Measurements from ENCODE around the gene SARNP. TPM values are rescaled to one million over a fixed set of nuclear protein-coding genes. Genes with fewer than 3 reads are reported as not detected.

Gene SARNP
- total RNA-seq, 4 donors from 2014 or later: 50.3 to 90.5 (median 63.3) TPM

GRCh38 chr12:55720071-55720564 lies 97.4 kb downstream of the SARNP start, which contains the start of gene RDH5:
RDH5 (plus strand) TSS chr12:55720393; CDS start chr12:55721185, 792 bp downstream.
- H3K4me1 ChIP-seq: peaks cover 18 to 95% (median 70%) of the 10 kb centered on the region in 3 donors
- peak; percentile 73 for ATAC-seq
- H3K27ac ChIP-seq: peak within 1 kb of the TSS; percentile 84 to 98 (median 97)
- H3K36me3 ChIP-seq: peaks cover 0 to 16% of the 10 kb centered on the region in 2 donors
- no peaks in the 10 kb centered on the region for H3K27me3 ChIP-seq
- H3K9me3 ChIP-seq: no peaks in the 10 kb centered on the region
- WGBS, 2 donors (ENCODE audit: low coverage in 1 of 2): 18% methylated on average over 5 of the region's 6 CpGs; no CpG with 5 or more reads in 1 of the 2 donors
- H3K4me3 ChIP-seq: peak within 1 kb of the TSS; percentile 3 to 33
- no peak for TF ChIP-seq EP300 (IDR thresholded peaks at IDR 0.05)
- TF ChIP-seq POLR2A (IDR thresholded peaks at IDR 0.05): peak; percentile 63 to 67
- TF ChIP-seq POLR2AphosphoS5 (IDR thresholded peaks at IDR 0.05): peak; percentile 98
- TF ChIP-seq, protein P1, sequence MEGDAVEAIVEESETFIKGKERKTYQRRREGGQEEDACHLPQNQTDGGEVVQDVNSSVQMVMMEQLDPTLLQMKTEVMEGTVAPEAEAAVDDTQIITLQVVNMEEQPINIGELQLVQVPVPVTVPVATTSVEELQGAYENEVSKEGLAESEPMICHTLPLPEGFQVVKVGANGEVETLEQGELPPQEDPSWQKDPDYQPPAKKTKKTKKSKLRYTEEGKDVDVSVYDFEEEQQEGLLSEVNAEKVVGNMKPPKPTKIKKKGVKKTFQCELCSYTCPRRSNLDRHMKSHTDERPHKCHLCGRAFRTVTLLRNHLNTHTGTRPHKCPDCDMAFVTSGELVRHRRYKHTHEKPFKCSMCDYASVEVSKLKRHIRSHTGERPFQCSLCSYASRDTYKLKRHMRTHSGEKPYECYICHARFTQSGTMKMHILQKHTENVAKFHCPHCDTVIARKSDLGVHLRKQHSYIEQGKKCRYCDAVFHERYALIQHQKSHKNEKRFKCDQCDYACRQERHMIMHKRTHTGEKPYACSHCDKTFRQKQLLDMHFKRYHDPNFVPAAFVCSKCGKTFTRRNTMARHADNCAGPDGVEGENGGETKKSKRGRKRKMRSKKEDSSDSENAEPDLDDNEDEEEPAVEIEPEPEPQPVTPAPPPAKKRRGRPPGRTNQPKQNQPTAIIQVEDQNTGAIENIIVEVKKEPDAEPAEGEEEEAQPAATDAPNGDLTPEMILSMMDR (IDR thresholded peaks at IDR 0.05): peak in 2 of 4 experiments; percentile 32 to 35

DNA sequence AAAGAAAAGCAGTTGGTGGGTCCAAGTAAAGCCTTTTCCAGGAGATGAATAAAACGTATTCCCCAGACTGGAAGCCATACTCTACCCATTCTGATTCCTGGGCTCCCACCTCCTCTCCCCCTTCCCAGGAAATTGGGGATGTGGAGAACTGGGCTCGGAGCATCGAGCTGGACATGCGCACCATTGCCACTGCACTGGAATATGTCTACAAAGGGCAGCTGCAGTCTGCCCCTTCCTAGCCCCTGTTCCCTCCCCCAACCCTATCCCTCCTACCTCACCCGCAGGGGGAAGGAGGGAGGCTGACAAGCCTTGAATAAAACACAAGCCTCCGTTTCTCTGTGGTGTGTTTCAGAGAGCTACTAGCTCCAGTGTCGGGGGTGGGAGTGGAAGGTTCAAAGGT lies 98.2 kb downstream of the SARNP start:
- H3K4me3 ChIP-seq: no peak overlapping the region
- WGBS, 2 donors (ENCODE audit: low coverage in 1 of 2): 40 to 59% methylated on average over 1 to 6 of the region's 7 CpGs
- no peak for ATAC-seq
- H3K9me3 ChIP-seq: no peaks in the 10 kb centered on the region
- no peaks in the 10 kb centered on the region for H3K27me3 ChIP-seq
- H3K4me1 ChIP-seq: peaks cover 18 to 95% (median 69%) of the 10 kb centered on the region in 3 donors
- peak overlapping the region; percentile 84 to 98 (median 97) for H3K27ac ChIP-seq
- TF ChIP-seq POLR2A (IDR thresholded peaks at IDR 0.05): no peak
- TF ChIP-seq, protein P1 (IDR thresholded peaks at IDR 0.05): no peak
- TF ChIP-seq EP300 (IDR thresholded peaks at IDR 0.05): no peak
- TF ChIP-seq POLR2AphosphoS5 (IDR thresholded peaks at IDR 0.05): no peak
- peaks cover 0 to 9% of the 10 kb centered on the region in 2 donors for H3K36me3 ChIP-seq

GRCh38 chr12:55718624-55719275 lies 98.8 kb downstream of the SARNP start:
- TF ChIP-seq EP300 (IDR thresholded peaks at IDR 0.05) (no peak), POLR2A (IDR thresholded peaks at IDR 0.05) (no peak), POLR2AphosphoS5 (IDR thresholded peaks at IDR 0.05) (no peak)
- TF ChIP-seq, protein P1 (IDR thresholded peaks at IDR 0.05): no peak
- ATAC-seq: no peak
- 20 to 36% methylated on average over 1 to 2 of the region's 4 CpGs for WGBS, 2 donors (ENCODE audit: low coverage in 1 of 2)
- Histone ChIP-seq H3K36me3 (peaks cover 0 to 2% of the 10 kb centered on the region in 2 donors), H3K27ac (peak overlapping the region; percentile 84 to 98 (median 97)), H3K9me3 (no peaks in the 10 kb centered on the region), H3K27me3 (no peaks in the 10 kb centered on the region), H3K4me1 (peaks cover 18 to 92% (median 63%) of the 10 kb centered on the region in 3 donors), H3K4me3 (no peak overlapping the region)

- peaks cover 18 to 92% (median 60%) of the 10 kb centered on the region in 3 donors for H3K4me1 ChIP-seq
- H3K36me3 ChIP-seq: no peaks in the 10 kb centered on the region
- 30% methylated on average over 2 of the region's 4 CpGs; no CpG with 5 or more reads in 1 of the 2 donors for WGBS, 2 donors (ENCODE audit: low coverage in 1 of 2)
- no peak for ATAC-seq
- H3K27me3 ChIP-seq: no peaks in the 10 kb centered on the region
- TF ChIP-seq POLR2AphosphoS5 (IDR thresholded peaks at IDR 0.05) (no peak), POLR2A (IDR thresholded peaks at IDR 0.05) (no peak), EP300 (IDR thresholded peaks at IDR 0.05) (no peak)
- TF ChIP-seq, protein P1 (IDR thresholded peaks at IDR 0.05): no peak
- no peaks in the 10 kb centered on the region for H3K9me3 ChIP-seq
- peak overlapping the region in 1 of 2 donors; percentile 77 for H3K4me3 ChIP-seq
- peak overlapping the region; percentile 84 to 98 (median 97) for H3K27ac ChIP-seq
Observed at GRCh38 chr12:55718015-55718414, 99.5 kb downstream of the SARNP start.
